Smooth muscle cell (in vitro differentiated cells): ENCODE data around the gene CDAN1. TPM values are rescaled to one million over a fixed set of nuclear protein-coding genes. Genes with fewer than 3 reads are reported as not detected.

ENCODE experiments used
- DNase-seq: peaks from one replicate; lab custom pipeline; 2025; ENCODE audit not compliant: unreplicated experiment; lab: John Stamatoyannopoulos, UW
- H2AFZ ChIP-seq: fragments of 200-600 bp; sonication (generic); 2 replicates; pipeline ENCODE4 v1.6.0; 2016; ENCODE audit warnings: antibody characterized with exemption, low read depth, mild to moderate bottlenecking
- H3F3A ChIP-seq: fragments of 200-600 bp; sonication (generic); 2 replicates; pipeline ENCODE4 v1.6.0; 2017; ENCODE audit warnings: antibody characterized with exemption, low read depth
- H3K27ac ChIP-seq: fragments of 200-600 bp; sonication (generic); 2 replicates; pipeline ENCODE4 v1.5.1; 2016; ENCODE audit warnings: low read depth, mild to moderate bottlenecking
- H3K27me3 ChIP-seq: fragments of 200-600 bp; sonication (generic); 2 replicates; pipeline ENCODE4 v1.6.1; 2016; ENCODE audit warnings: low read depth, mild to moderate bottlenecking
- H3K36me3 ChIP-seq: fragments of 200-600 bp; sonication (generic); 2 replicates; pipeline ENCODE4 v1.5.1; 2016; ENCODE audit warnings: low read depth
- H3K4me1 ChIP-seq: fragments of 200-600 bp; sonication (generic); 2 replicates; pipeline ENCODE4 v1.5.1; 2016; ENCODE audit warnings: low read depth
- H3K4me2 ChIP-seq: fragments of 200-600 bp; sonication (generic); 2 replicates; pipeline ENCODE4 v1.6.0; 2016; ENCODE audit warnings: mild to moderate bottlenecking
- H3K4me3 ChIP-seq: fragments of 200-600 bp; sonication (generic); 2 replicates; pipeline ENCODE4 v1.5.1; 2016; ENCODE audit warnings: mild to moderate bottlenecking
- H3K79me2 ChIP-seq: fragments of 200-600 bp; sonication (generic); 2 replicates; pipeline ENCODE4 v1.6.0; 2016; ENCODE audit warnings: low read depth, mild to moderate bottlenecking
- H3K9ac ChIP-seq: fragments of 200-600 bp; sonication (generic); 2 replicates; pipeline ENCODE4 v1.6.0; 2016; ENCODE audit warnings: low read depth
- H3K9me3 ChIP-seq: fragments of 200-600 bp; sonication (generic); replicated peaks from 2 replicates; pipeline ENCODE4 v1.5.1; 2016; ENCODE audit warnings: low read depth
- H4K20me1 ChIP-seq: fragments of 200-600 bp; sonication (generic); 2 replicates; pipeline ENCODE4 v1.6.0; 2016; ENCODE audit warnings: low read depth
- CTCF ChIP-seq: fragments of 200-600 bp; sonication (generic); IDR thresholded peaks from 2 replicates; pipeline ENCODE4 v1.5.1; 2017; ENCODE audit warnings: borderline replicate concordance, mild to moderate bottlenecking, antibody characterized with exemption; ENCODE audit not compliant: insufficient read depth, poor library complexity, severe bottlenecking
- WGBS: methylation state at CpG from one replicate; pipeline ENCODE4 v1.1.7; 2016; ENCODE audit warnings: low lambda C conversion rate; 5-methylcytosine and 5-hydroxymethylcytosine counted together
- polyA plus RNA-seq: library from polyadenylated mRNA; unstranded; fragments of >200 nt; fragmentation: Nextera tagmentation; extraction: Ambion mirVana; gene quantifications from 2 replicates; pipeline ENCODE4 v1.2.1, GENCODE V29; 2016
- total RNA-seq: library from RNA; depleted of rRNA; stranded (reverse); fragments of >200 nt; gene quantifications from 2 replicates; pipeline ENCODE4 v1.2.3, GENCODE V29; 2014

CDAN1 gene
- total and polyA plus RNA-seq, 2 experiments from 2014 or later: 6.1 to 6.9 TPM

GRCh38 chr15:42707873-42708544 is 28.9 kb downstream of the CDAN1 start:
- Histone ChIP-seq H3K79me2 (no peaks in the 10 kb centered on the region), H3K27ac (no peak overlapping the region), H3F3A (no peaks in the 10 kb centered on the region), H3K4me2 (no peak overlapping the region), H3K4me1 (no peaks in the 10 kb centered on the region), H3K9ac (no peak overlapping the region), H2AFZ (no peak overlapping the region), H3K27me3 (no peaks in the 10 kb centered on the region), H3K36me3 (no peaks in the 10 kb centered on the region), H3K9me3 (no peaks in the 10 kb centered on the region), H4K20me1 (no peaks in the 10 kb centered on the region), H3K4me3 (no peak overlapping the region)
- DNase-seq: no peak
- 89% methylated on average over 3 of the region's 3 CpGs for WGBS
- no peak for TF ChIP-seq CTCF

- Histone ChIP-seq H3K9ac (no peak overlapping the region), H3K27me3 (no peaks in the 10 kb centered on the region), H3K4me3 (no peak overlapping the region), H3F3A (no peaks in the 10 kb centered on the region), H3K4me2 (no peak overlapping the region), H3K36me3 (no peaks in the 10 kb centered on the region), H3K9me3 (no peaks in the 10 kb centered on the region), H4K20me1 (no peaks in the 10 kb centered on the region), H2AFZ (no peak overlapping the region), H3K4me1 (no peaks in the 10 kb centered on the region), H3K79me2 (no peaks in the 10 kb centered on the region), H3K27ac (no peak overlapping the region)
- no peak for DNase-seq
- 93% methylated on average over 2 of the region's 2 CpGs for WGBS
- TF ChIP-seq CTCF: no peak
Measured at GRCh38 chr15:42707068-42707467, 29.9 kb downstream of the CDAN1 start.

- Histone ChIP-seq H3K9ac (no peak overlapping the region), H3F3A (no peaks in the 10 kb centered on the region), H3K27ac (no peak overlapping the region), H3K36me3 (no peaks in the 10 kb centered on the region), H3K79me2 (no peaks in the 10 kb centered on the region), H2AFZ (no peak overlapping the region), H3K9me3 (no peaks in the 10 kb centered on the region), H4K20me1 (no peaks in the 10 kb centered on the region), H3K4me3 (no peak overlapping the region), H3K4me2 (no peak overlapping the region), H3K4me1 (no peaks in the 10 kb centered on the region), H3K27me3 (no peaks in the 10 kb centered on the region)
- WGBS: 95% methylated on average over 5 of the region's 5 CpGs
- no peak for DNase-seq
- TF ChIP-seq CTCF: no peak
Measured at GRCh38 chr15:42705336-42705735, 31.6 kb downstream of the CDAN1 start.

- H3K4me2 ChIP-seq: no peak overlapping the region
- H3K4me1 ChIP-seq: no peaks in the 10 kb centered on the region
- H3K27ac ChIP-seq: no peak overlapping the region
- no peaks in the 10 kb centered on the region for H3K79me2 ChIP-seq
- no peak for DNase-seq
- H4K20me1 ChIP-seq: no peaks in the 10 kb centered on the region
- no peaks in the 10 kb centered on the region for H3F3A ChIP-seq
- 42% methylated on average over 4 of the region's 4 CpGs for WGBS
- no peak overlapping the region for H3K9ac ChIP-seq
- no peaks in the 10 kb centered on the region for H3K27me3 ChIP-seq
- no peaks in the 10 kb centered on the region for H3K9me3 ChIP-seq
- no peaks in the 10 kb centered on the region for H3K36me3 ChIP-seq
- TF ChIP-seq CTCF: peak; percentile 80
- H2AFZ ChIP-seq: no peak overlapping the region
- no peak overlapping the region for H3K4me3 ChIP-seq
Measured at GRCh38 chr15:42704492-42704926, 32.4 kb downstream of the CDAN1 start.
